HEK293T (cell line): ENCODE results near the gene FHIP1B.

ENCODE experiments used
- CTCF ChIA-PET: fragments of 350-600 bp; formaldehyde crosslinking; extraction: SDS; loops from one replicate; lab custom pipeline; 2021; ENCODE audit warnings: antibody characterized with exemption, inconsistent platforms; lab: Yijun Ruan, JAX
- POLR2A ChIA-PET: fragments of 350-600 bp; formaldehyde crosslinking; extraction: SDS; loops from one replicate; lab custom pipeline; 2020; ENCODE audit warnings: antibody characterized with exemption, inconsistent platforms; lab: Yijun Ruan, JAX
- DNase-seq: peaks from one replicate; pipeline ENCODE4 v3.0.0; 2012; ENCODE audit warnings: mixed read lengths; ENCODE audit errors: extremely low spot score
- ARNT ChIP-seq: fragments of 450-650 bp; IDR thresholded peaks from 2 replicates; pipeline ENCODE4 v1.6.1; 2017; ENCODE audit warnings: mild to moderate bottlenecking
- BHLHE40 ChIP-seq: fragments of 450-650 bp; IDR thresholded peaks from 2 replicates; pipeline ENCODE4 v1.6.1; 2016; ENCODE audit warnings: mild to moderate bottlenecking, moderate library complexity, borderline replicate concordance
- CTBP1 ChIP-seq: fragments of 450-650 bp; IDR thresholded peaks from 2 replicates; pipeline ENCODE4 v1.6.1; 2016; ENCODE audit warnings: borderline replicate concordance
- ELF4 ChIP-seq: fragments of 450-650 bp; IDR thresholded peaks from 2 replicates; pipeline ENCODE4 v1.6.1; 2017; ENCODE audit warnings: antibody characterized with exemption
- FOXA1 ChIP-seq: fragments of 450-650 bp; IDR thresholded peaks from 2 replicates; pipeline ENCODE4 v1.6.1; 2016; ENCODE audit warnings: mild to moderate bottlenecking
- FOXK2 ChIP-seq: fragments of 450-650 bp; IDR thresholded peaks from 2 replicates; pipeline ENCODE4 v1.6.1; 2016; ENCODE audit warnings: mild to moderate bottlenecking
- FOXM1 ChIP-seq: fragments of 450-650 bp; IDR thresholded peaks from 2 replicates; pipeline ENCODE4 v1.6.1; 2017; ENCODE audit warnings: mild to moderate bottlenecking, borderline replicate concordance
- HDGF ChIP-seq: fragments of 450-650 bp; IDR thresholded peaks from 2 replicates; pipeline ENCODE4 v1.6.1; 2017; ENCODE audit warnings: antibody characterized with exemption, borderline replicate concordance
- L3MBTL2 ChIP-seq: fragments of 450-650 bp; conservative IDR thresholded peaks from 2 replicates; pipeline ENCODE4 v1.6.1; 2016; ENCODE audit warnings: mild to moderate bottlenecking
- LEF1 ChIP-seq: fragments of 450-650 bp; IDR thresholded peaks from 2 replicates; pipeline ENCODE4 v1.6.1; 2017; ENCODE audit warnings: mild to moderate bottlenecking, borderline replicate concordance
- NFRKB ChIP-seq: fragments of 450-650 bp; IDR thresholded peaks from 2 replicates; pipeline ENCODE4 v1.6.1; 2016; ENCODE audit warnings: mild to moderate bottlenecking, moderate library complexity
- SP1 ChIP-seq: fragments of 450-650 bp; IDR thresholded peaks from 2 replicates; pipeline ENCODE4 v1.6.1; 2017
- SUZ12 ChIP-seq: fragments of 450-650 bp; IDR thresholded peaks from 2 replicates; pipeline ENCODE4 v1.6.1; 2016; ENCODE audit warnings: mild to moderate bottlenecking
- TARDBP ChIP-seq: fragments of 450-650 bp; IDR thresholded peaks from 2 replicates; pipeline ENCODE4 v1.6.1; 2016
- ZNF384 ChIP-seq: fragments of 450-650 bp; IDR thresholded peaks from 2 replicates; pipeline ENCODE4 v1.6.1; 2016
- TF ChIP-seq, protein P1 (sequence below): fragments of 450-650 bp; IDR thresholded peaks from 2 replicates; pipeline ENCODE4 v1.6.1; 2016

Gene FHIP1B

DNA sequence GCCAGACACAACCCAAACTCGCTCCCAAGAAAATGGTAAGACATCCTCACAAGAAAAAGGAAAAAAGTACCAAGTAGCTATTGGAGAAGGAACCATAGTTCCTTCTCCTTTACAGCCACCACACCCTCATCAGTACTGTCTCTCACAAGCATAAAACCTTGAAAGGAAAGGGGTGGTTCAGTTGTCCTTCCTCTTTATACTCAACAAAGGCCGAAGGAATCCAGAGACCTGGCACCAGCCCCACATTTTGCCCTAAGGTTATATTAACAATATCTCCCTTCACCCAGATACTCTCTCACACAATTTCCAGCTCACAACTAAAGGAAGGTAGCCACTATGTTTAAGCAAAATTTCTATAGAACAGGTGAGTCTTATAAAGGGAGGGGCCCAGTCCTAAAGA is 8.5 kb downstream of the FHIP1B start:
- TF ChIP-seq L3MBTL2 (no peak), SP1 (no peak), FOXA1 (no peak), FOXK2 (no peak), ELF4 (no peak), TARDBP (no peak), BHLHE40 (no peak), FOXM1 (no peak), NFRKB (no peak), ARNT (no peak)
- ChIA-PET POLR2A (interaction anchor here (0.9 kb wide), 1 partner anchor 9 kb away, joined by 3 read pairs; no protein-coding TSS in a partner anchor), CTCF (no interaction called here)
- no peak for DNase-seq

DNA sequence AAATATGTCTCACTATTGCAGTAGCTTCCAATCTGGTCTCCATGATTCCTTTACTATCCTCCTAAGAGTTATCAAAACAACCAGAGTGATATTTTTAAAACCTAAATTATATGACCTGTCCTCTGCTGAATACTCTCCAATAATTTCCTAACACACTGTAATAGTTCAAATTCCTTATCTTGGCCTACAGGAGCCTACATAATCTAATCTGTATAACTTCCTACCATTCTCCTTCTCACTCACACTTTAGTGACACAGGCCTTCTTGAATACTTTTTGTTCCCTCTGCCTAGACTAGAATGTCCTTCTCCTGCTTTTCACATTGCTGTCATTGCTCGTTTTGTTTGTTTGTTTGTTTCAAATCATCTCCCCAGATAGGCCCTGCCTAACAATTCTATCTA is 9.4 kb downstream of the FHIP1B start:
- ChIA-PET POLR2A (interaction anchor here (0.9 kb wide), 1 partner anchor 10 kb away, joined by 3 read pairs; no protein-coding TSS in a partner anchor), CTCF (interaction anchor here (1.2 kb wide), 1 partner anchor 9 kb away, joined by 3 read pairs; no protein-coding TSS in a partner anchor)
- no peak for TF ChIP-seq FOXK2
- TF ChIP-seq LEF1: no peak
- TF ChIP-seq ELF4: no peak
- TF ChIP-seq HDGF: no peak
- DNase-seq: no peak

DNA sequence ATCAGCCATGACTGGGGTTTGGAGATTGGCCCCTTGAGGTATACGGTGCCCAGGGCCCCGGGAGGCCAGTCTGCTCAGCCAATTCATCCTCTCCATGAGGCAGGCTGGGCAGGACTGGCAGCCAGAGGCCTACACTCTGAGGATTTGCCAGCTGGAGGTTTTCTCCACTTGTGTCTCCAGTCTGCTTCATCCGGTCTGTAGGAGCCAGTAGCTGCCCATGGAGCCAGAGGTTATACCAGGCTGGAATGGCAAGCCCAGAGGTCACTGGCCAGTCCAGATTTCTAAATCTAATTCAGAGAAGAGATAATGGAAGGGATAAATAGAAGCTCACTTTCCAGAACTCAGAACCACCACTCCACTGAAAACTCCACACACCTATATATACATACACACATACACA is 10.0 kb downstream of the FHIP1B start:
- ChIA-PET POLR2A (no interaction called here), CTCF (interaction anchor here (1.2 kb wide), 1 partner anchor 9 kb away, joined by 3 read pairs; no protein-coding TSS in a partner anchor)
- TF ChIP-seq L3MBTL2 (no peak), FOXM1 (no peak), HDGF (no peak), FOXA1 (no peak), ARNT (no peak)
- DNase-seq: no peak

DNA sequence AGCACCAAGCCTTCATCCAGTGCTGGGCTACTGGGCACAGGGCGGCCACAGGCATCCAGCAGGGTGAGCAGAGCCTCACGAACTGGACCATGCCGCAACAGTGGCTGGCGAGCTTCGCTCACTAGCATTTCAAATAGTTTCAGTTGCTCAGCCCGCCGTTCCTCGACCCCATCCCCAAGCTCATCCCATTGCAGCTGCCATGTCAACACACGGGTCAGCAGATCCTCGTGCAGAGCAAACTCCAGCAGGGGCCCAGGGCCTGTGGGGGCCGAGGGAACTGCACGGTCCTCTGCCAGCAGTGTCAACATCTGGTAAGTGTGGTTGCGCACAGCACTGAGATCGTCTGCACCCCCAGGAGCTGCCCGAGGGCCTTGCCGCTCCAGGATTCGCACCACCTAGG is 10.6 kb downstream of the FHIP1B start:
- ChIA-PET POLR2A (no interaction called here), CTCF (interaction anchor here (1.2 kb wide), 1 partner anchor 10 kb away, joined by 3 read pairs; no protein-coding TSS in a partner anchor)
- no peak for DNase-seq
- TF ChIP-seq TARDBP (no peak), ARNT (no peak), SP1 (no peak), LEF1 (no peak), HDGF (no peak), FOXK2 (no peak), BHLHE40 (no peak), SUZ12 (no peak), ZNF384 (no peak), FOXA1 (no peak), L3MBTL2 (no peak), FOXM1 (no peak), NFRKB (no peak), CTBP1 (no peak), ELF4 (no peak)
- TF ChIP-seq, protein P1, sequence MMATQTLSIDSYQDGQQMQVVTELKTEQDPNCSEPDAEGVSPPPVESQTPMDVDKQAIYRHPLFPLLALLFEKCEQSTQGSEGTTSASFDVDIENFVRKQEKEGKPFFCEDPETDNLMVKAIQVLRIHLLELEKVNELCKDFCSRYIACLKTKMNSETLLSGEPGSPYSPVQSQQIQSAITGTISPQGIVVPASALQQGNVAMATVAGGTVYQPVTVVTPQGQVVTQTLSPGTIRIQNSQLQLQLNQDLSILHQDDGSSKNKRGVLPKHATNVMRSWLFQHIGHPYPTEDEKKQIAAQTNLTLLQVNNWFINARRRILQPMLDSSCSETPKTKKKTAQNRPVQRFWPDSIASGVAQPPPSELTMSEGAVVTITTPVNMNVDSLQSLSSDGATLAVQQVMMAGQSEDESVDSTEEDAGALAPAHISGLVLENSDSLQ: no peak

DNA sequence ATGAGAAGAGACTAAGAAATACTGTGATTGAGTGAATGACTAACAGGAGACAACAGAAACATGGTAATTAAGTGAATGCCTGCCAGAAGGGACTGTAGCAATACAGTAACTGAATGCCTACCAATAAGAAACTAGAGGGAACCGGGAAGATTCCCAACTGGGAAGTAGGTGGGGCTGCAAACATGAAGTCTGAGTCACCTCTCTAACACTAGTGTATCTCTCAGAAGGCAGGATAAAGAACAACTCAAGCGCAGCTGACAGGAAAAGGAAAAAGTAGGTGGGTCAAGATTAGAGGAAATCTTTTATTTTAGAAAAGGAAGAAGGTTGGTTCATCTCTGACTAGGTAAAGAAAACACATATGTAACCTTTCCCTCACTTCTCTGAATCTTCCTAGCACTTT is 15.1 kb downstream of the FHIP1B start:
- DNase-seq: no peak
- TF ChIP-seq CTBP1 (no peak), FOXM1 (no peak), ELF4 (no peak), SUZ12 (no peak), LEF1 (no peak), L3MBTL2 (no peak), FOXK2 (no peak), SP1 (no peak), BHLHE40 (no peak), NFRKB (no peak), ARNT (no peak), TARDBP (no peak), ZNF384 (no peak)
- TF ChIP-seq, protein P1: no peak
- ChIA-PET CTCF (no interaction called here), POLR2A (no interaction called here)

DNA sequence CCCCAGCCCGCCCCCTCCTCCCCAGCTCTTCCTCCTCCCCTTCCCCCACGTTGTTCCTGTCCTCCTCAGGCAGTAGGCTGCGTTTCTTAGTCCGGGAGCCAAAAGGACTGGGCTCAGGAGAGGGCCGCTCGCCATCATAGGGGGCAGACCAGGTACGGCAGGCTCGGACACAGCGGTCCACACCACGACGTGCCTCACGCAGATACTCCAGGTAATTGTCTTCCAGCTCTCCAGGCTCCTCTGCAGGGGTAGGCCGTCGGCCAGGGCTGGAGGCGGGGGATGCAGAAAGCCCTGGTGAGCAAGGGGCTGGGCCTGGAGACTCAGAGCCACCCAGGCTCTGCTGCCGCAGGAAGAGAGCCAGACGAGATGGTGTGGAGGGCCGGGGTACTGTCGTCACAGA is 16.7 kb downstream of the FHIP1B start:
- POLR2A ChIA-PET: no interaction called here
- no peak for DNase-seq
- CTCF ChIA-PET: interaction anchor here (0.7 kb wide), 1 partner anchor 144 kb away, joined by 3 read pairs; no protein-coding TSS in a partner anchor
- TF ChIP-seq ZNF384 (no peak), ELF4 (no peak), HDGF (no peak), L3MBTL2 (no peak), FOXK2 (no peak), SUZ12 (no peak), TARDBP (no peak), LEF1 (no peak), SP1 (no peak), ARNT (no peak), NFRKB (no peak), BHLHE40 (no peak)
- TF ChIP-seq, protein P1: no peak
